ENCODE results near the gene EXOC1L.

Gene EXOC1L

DNA sequence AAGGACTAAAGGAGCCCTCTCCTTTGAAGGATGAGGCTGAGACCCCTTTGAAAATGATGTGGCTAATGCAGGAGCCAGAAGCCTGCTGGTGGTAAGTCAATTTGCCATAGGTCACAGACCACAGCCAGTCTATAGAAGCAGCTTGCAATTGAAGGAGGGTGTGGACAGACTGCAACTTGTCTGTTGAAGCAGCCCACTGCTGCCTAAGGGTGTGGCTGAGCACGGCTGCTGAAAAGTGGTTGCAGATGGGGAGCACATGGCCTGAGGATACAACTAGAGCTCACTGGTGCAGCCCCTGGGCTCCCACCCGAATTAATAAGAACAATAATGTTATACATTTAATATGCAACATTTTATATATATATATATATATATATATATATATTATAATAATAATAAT lies 11.4 kb upstream of the EXOC1L start:
- Histone ChIP-seq H3K4me2 (ENCODE audit: low read depth, low read length, poor library complexity, severe bottlenecking) (no peak overlapping the region), H3K79me2 (ENCODE audit: insufficient read depth, low read length) (no peaks in the 10 kb centered on the region), H3K9me2 (replicated peaks; ENCODE audit: low read depth, low read length) (no peaks in the 10 kb centered on the region), H3K36me3 (ENCODE audit: insufficient read depth, low read length) (no peaks in the 10 kb centered on the region), H3K4me3 (ENCODE audit: low read length, poor library complexity, severe bottlenecking) (no peak overlapping the region), H3K9me3 (ENCODE audit: insufficient read depth, low read depth, low read length) (no peaks in the 10 kb centered on the region), H3K4me1 (ENCODE audit: insufficient read depth, low read length, poor library complexity, severe bottlenecking) (no peaks in the 10 kb centered on the region), H4K20me1 (ENCODE audit: insufficient read depth, low read length, poor library complexity, severe bottlenecking) (no peaks in the 10 kb centered on the region), H3F3A (ENCODE audit: low read depth) (no peaks in the 10 kb centered on the region), H2AFZ (ENCODE audit: low read length) (no peak overlapping the region), H3K27me3 (ENCODE audit: insufficient read depth, low read length, poor library complexity, severe bottlenecking) (no peaks in the 10 kb centered on the region), H3K9ac (ENCODE audit: low read depth, low read length, poor library complexity, severe bottlenecking) (no peak overlapping the region)
- TF ChIP-seq, protein P1, sequence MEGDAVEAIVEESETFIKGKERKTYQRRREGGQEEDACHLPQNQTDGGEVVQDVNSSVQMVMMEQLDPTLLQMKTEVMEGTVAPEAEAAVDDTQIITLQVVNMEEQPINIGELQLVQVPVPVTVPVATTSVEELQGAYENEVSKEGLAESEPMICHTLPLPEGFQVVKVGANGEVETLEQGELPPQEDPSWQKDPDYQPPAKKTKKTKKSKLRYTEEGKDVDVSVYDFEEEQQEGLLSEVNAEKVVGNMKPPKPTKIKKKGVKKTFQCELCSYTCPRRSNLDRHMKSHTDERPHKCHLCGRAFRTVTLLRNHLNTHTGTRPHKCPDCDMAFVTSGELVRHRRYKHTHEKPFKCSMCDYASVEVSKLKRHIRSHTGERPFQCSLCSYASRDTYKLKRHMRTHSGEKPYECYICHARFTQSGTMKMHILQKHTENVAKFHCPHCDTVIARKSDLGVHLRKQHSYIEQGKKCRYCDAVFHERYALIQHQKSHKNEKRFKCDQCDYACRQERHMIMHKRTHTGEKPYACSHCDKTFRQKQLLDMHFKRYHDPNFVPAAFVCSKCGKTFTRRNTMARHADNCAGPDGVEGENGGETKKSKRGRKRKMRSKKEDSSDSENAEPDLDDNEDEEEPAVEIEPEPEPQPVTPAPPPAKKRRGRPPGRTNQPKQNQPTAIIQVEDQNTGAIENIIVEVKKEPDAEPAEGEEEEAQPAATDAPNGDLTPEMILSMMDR (conservative IDR thresholded peaks at IDR 0.05; ENCODE audit: low read length): no peak
- no peak for TF ChIP-seq EZH2phosphoT487 (IDR thresholded peaks at IDR 0.05; ENCODE audit: borderline replicate concordance)

DNA sequence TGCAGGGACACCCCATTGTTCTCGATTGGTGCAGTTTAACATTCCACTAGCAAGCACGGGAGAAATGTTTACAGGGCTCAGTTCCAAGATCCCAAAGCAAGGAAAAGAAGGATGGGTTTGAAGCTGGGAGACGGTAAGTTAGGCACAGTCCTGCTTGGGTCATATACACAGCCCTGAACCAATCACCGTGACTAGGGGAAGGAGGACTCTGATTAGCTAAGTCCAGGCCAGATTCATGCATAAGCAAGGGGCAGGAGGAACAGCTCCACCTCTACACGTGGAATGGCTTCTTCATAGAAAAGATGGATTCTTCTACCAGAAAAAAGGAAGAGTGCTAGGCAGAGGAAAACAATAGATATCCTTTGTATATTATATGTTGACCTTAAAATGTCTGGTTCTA lies 11.0 kb upstream of the EXOC1L start:
- TF ChIP-seq, protein P1 (conservative IDR thresholded peaks at IDR 0.05; ENCODE audit: low read length): no peak
- no peak for TF ChIP-seq EZH2phosphoT487 (IDR thresholded peaks at IDR 0.05; ENCODE audit: borderline replicate concordance)
- Histone ChIP-seq H3K9ac (ENCODE audit: low read depth, low read length, poor library complexity, severe bottlenecking) (no peak overlapping the region), H3K79me2 (ENCODE audit: insufficient read depth, low read length) (no peaks in the 10 kb centered on the region), H3K9me3 (ENCODE audit: insufficient read depth, low read depth, low read length) (no peaks in the 10 kb centered on the region), H3K27me3 (ENCODE audit: insufficient read depth, low read length, poor library complexity, severe bottlenecking) (no peaks in the 10 kb centered on the region), H3K4me3 (ENCODE audit: low read length, poor library complexity, severe bottlenecking) (no peak overlapping the region), H3F3A (ENCODE audit: low read depth) (no peaks in the 10 kb centered on the region), H3K4me1 (ENCODE audit: insufficient read depth, low read length, poor library complexity, severe bottlenecking) (no peaks in the 10 kb centered on the region), H2AFZ (ENCODE audit: low read length) (no peak overlapping the region), H3K36me3 (ENCODE audit: insufficient read depth, low read length) (no peaks in the 10 kb centered on the region), H3K4me2 (ENCODE audit: low read depth, low read length, poor library complexity, severe bottlenecking) (no peak overlapping the region), H4K20me1 (ENCODE audit: insufficient read depth, low read length, poor library complexity, severe bottlenecking) (no peaks in the 10 kb centered on the region), H3K9me2 (replicated peaks; ENCODE audit: low read depth, low read length) (no peaks in the 10 kb centered on the region)

DNA sequence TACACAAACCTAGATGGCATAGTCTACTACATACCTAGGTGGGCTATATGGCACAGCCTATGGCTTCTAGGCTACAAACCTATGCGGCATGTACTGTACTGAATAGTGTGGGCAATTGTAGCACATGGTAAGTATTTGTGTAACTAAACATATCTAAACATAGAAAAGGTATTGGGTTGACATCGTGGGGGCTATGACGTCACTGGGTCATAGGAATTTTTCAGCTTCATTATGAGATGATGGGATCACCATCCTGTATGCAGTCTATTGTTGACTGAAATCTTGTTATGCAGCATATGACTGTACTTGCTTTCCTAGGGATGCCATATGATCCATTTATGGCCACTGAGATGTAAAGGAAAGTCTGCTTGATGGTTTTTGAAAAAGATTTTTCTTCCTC lies 1.9 kb upstream of the EXOC1L start:
- no peaks in the 10 kb centered on the region for H4K20me1 ChIP-seq (ENCODE audit: insufficient read depth, low read length, poor library complexity, severe bottlenecking)
- H3K9me2 ChIP-seq (replicated peaks; ENCODE audit: low read depth, low read length): no peaks in the 10 kb centered on the region
- H3K4me1 ChIP-seq (ENCODE audit: insufficient read depth, low read length, poor library complexity, severe bottlenecking): no peaks in the 10 kb centered on the region
- no peak overlapping the region for H3K4me3 ChIP-seq (ENCODE audit: low read length, poor library complexity, severe bottlenecking)
- H3K9me3 ChIP-seq (ENCODE audit: insufficient read depth, low read depth, low read length): no peaks in the 10 kb centered on the region
- H3F3A ChIP-seq (ENCODE audit: low read depth): no peaks in the 10 kb centered on the region
- no peak for TF ChIP-seq EZH2phosphoT487 (IDR thresholded peaks at IDR 0.05; ENCODE audit: borderline replicate concordance)
- TF ChIP-seq, protein P1 (conservative IDR thresholded peaks at IDR 0.05; ENCODE audit: low read length): no peak
- no peaks in the 10 kb centered on the region for H3K36me3 ChIP-seq (ENCODE audit: insufficient read depth, low read length)
- H3K79me2 ChIP-seq (ENCODE audit: insufficient read depth, low read length): no peaks in the 10 kb centered on the region
- no peak overlapping the region for H3K9ac ChIP-seq (ENCODE audit: low read depth, low read length, poor library complexity, severe bottlenecking)
- no peaks in the 10 kb centered on the region for H3K27me3 ChIP-seq (ENCODE audit: insufficient read depth, low read length, poor library complexity, severe bottlenecking)
- H2AFZ ChIP-seq (ENCODE audit: low read length): no peak overlapping the region
- no peak overlapping the region for H3K4me2 ChIP-seq (ENCODE audit: low read depth, low read length, poor library complexity, severe bottlenecking)
